Activated T-cell treated with anti-CD3 and anti-CD28 coated beads for 24 hours (primary cell): Measurements from ENCODE around the gene ACSL1.

Source experiments
- DNase-seq: peaks from one replicate; pipeline ENCODE4 v3.0.0-alpha.2; 2020; ENCODE audit warnings: low read depth

ACSL1 gene

DNA sequence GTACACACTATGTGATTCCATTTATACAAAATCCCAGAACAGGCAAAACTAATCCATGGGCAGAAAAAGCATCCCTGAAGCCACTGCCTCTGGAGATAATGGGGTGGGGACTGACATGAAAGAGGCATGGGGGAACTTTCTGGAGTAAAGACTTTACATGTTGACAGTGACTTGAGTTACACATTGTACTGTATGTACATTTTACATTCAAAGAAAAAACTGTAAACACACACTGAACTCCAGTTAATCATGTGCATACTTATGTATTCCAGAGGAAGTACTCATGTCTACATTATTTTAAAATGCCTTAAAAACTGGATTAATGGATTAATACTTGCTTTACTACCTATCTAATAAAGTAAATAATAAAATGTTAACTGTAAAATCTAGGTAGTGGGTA lies 113.4 kb downstream of the ACSL1 start:
- DNase-seq: no peak

DNA sequence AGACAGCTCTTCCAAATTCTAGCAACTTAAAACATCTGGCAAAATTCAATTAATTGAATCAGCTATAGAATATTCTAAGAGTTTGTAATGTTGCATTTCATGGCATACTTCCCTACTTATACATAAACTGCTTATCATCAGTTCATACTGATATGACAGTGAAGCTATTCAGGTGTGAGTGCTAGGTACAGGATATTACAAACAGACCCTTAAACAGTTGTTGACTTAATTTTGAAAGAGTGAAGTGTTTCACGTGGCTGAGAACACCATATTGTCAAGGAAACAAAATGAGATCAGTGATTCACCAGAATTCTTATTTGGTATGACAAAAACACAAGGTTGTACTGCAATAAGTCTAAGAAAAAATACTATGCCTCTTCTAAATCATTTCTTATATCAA lies 119.3 kb downstream of the ACSL1 start:
- DNase-seq: no peak

DNA sequence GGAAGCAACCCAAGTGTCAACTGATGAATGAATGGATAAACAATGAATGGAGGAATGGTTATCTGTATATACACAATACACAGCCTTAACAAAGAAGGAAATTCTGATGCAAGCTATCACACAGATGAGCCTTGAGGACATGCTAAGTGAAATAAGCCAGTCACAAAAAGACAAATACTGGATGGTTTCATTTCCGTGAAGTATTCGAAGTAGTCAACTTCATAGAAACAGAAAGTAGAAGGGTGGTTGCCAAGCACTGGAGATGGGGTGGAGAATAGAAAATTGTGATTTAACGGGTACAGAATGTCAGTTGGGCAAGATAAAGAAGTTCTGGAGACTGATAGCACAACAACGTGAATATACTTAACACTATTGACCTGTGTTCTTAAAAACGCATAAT lies 120.1 kb downstream of the ACSL1 start:
- no peak for DNase-seq
